GM21515 (cell line): Measurements from ENCODE around the gene FAM186B.

Experiments
- ATAC-seq: cut with Tn5 transposase; IDR thresholded peaks from one replicate; pipeline ENCODE4 v1.9.1; 2021; ENCODE audit not compliant: unreplicated experiment

The FAM186B gene

DNA sequence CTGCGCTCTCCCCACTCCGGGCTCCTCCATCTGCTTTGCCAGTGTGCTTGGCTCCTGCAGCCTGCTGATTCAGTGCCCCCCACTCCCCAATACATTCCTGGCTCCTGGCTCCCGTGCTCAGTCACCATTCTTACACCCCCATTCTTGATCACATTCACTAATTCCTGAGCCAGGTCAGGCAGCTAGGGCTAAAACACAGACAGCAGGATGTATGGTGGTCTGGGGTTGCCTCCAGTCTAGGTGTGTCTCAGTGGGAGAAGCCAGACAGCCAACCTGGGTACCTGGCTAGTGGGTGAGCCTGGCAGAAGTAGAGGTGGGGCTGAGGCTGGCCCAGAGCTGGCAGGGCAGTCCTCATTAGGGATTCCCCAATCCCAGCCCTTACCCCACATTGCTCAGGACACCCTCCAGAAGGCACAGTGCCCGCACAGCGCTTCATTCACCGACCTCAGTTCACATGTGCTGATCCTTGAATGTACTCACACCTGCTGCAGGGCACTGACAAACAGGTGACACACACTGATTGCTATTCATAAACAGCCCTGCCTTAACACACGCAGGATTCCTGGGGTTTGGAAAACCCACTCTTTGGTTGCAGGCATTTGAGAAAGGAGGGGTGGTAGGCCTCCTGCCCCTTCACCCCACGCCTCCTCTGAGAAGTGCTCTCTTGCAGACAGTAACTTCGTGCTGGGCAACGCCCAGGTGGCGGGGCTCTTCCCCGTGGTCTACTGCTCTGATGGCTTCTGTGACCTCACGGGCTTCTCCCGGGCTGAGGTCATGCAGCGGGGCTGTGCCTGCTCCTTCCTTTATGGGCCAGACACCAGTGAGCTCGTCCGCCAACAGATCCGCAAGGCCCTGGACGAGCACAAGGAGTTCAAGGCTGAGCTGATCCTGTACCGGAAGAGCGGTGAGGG is 65.0 kb downstream of the FAM186B start:
- no peak for ATAC-seq

GRCh38 chr12:49539406-49540228 is 65.8 kb downstream of the FAM186B start:
- ATAC-seq, result no peak

DNA sequence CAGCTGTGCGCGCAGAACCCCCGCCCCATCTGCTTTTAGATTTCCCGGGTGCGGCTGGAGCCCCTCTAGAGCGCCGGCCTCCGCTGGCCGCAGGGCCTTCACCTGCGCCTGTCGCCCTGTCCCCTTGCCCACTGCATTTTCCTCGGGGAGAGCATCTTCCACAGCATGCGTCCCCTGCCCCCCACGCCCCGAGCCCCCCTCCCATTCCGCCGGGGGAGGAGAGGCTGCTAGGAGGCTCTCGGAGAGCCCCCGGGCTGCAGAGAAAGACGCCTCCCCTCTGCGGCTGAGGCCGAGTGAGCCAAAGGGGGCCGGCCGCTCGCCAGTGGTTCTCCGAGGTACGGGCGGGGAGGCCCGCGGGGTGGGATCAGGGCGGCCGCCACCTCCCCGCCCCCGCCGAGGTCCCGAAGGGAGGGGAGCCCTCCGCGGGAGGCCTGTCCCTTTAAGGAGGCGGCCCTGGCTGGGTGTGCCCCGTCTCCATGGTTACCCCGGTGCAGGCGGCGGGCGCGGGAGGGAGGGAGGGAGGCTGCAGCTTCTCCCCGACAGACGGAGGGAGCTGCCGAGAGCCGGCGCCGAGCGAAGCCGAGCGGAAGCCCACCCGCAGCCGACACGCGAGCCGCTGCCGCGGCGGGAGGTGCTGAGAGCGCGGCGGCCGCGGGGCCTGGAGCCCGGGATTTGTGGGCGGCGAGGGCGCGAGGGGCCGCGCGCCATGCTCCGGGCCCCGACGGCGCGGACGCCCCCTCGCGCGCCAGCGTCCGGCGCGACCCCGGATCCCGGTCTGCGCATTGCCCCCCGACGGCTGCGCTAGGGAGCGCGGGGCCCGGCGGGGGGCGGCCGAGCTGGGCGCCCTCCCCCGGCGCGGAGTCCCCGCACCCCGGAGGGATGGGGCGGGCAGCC is 66.7 kb downstream of the FAM186B start, which contains the start of gene KCNH3:
Gene KCNH3, plus strand, starts transcription at position 521 of the 894 bp plus-strand sequence. CDS start 387 bp downstream, outside the sequence.
- ATAC-seq, result no peak

- no peak for ATAC-seq
Measured at GRCh38 chr12:49537752-49538509, 67.5 kb downstream of the FAM186B start.
